ENCODE results near the gene FIBCD1. TPM values are rescaled to one million over a fixed set of nuclear protein-coding genes. Genes with fewer than 3 reads are reported as not detected.

The FIBCD1 gene
- total RNA-seq, 1 donor from 2014 or later = 0.66 TPM

- H3K9ac ChIP-seq (ENCODE audit: low read length) = peak overlapping the region; percentile 46
- DNase-seq (ENCODE audit: low read depth) = no peak
- no peak for TF ChIP-seq EZH2 (IDR thresholded peaks at IDR 0.05; ENCODE audit: insufficient read depth, low read length)
- TF ChIP-seq, protein P1, sequence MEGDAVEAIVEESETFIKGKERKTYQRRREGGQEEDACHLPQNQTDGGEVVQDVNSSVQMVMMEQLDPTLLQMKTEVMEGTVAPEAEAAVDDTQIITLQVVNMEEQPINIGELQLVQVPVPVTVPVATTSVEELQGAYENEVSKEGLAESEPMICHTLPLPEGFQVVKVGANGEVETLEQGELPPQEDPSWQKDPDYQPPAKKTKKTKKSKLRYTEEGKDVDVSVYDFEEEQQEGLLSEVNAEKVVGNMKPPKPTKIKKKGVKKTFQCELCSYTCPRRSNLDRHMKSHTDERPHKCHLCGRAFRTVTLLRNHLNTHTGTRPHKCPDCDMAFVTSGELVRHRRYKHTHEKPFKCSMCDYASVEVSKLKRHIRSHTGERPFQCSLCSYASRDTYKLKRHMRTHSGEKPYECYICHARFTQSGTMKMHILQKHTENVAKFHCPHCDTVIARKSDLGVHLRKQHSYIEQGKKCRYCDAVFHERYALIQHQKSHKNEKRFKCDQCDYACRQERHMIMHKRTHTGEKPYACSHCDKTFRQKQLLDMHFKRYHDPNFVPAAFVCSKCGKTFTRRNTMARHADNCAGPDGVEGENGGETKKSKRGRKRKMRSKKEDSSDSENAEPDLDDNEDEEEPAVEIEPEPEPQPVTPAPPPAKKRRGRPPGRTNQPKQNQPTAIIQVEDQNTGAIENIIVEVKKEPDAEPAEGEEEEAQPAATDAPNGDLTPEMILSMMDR (IDR thresholded peaks at IDR 0.05; ENCODE audit: insufficient read depth, low read depth, low read length) = no peak
- H3K4me3 Mint-ChIP-seq (ENCODE audit: unreplicated experiment) = no peak overlapping the region
- H3K9me3 Mint-ChIP-seq (ENCODE audit: unreplicated experiment) = peaks cover 15% of the 10 kb centered on the region
- H3K36me3 Mint-ChIP-seq (ENCODE audit: low read depth, unreplicated experiment) = peaks cover 2% of the 10 kb centered on the region
- H2AFZ ChIP-seq (ENCODE audit: low read depth, low read length) = no peak overlapping the region
- H3K79me2 ChIP-seq (ENCODE audit: insufficient read depth, low read length) = no peaks in the 10 kb centered on the region
- H3K4me3 ChIP-seq (ENCODE audit: insufficient read depth, low read depth, low read length) = no peak overlapping the region
- H3K9me3 ChIP-seq (ENCODE audit: insufficient read depth, low read depth, low read length) = peaks cover 8% of the 10 kb centered on the region
- no peaks in the 10 kb centered on the region for H3K27me3 ChIP-seq (ENCODE audit: insufficient read depth, low read length)
- peak overlapping the region; percentile 85 for H3K27ac Mint-ChIP-seq (ENCODE audit: unreplicated experiment)
- peak overlapping the region; percentile 73 for H3K4me2 ChIP-seq (ENCODE audit: low read length)
- H4K20me1 ChIP-seq (ENCODE audit: insufficient read depth, low read length) = no peaks in the 10 kb centered on the region
- H3K27me3 Mint-ChIP-seq (ENCODE audit: low read depth, unreplicated experiment) = peaks cover 8% of the 10 kb centered on the region
- peaks cover 6% of the 10 kb centered on the region for H3K4me1 Mint-ChIP-seq (ENCODE audit: low read depth, unreplicated experiment)
- H3K36me3 ChIP-seq (ENCODE audit: insufficient read depth, low read length) = no peaks in the 10 kb centered on the region
- H3K4me1 ChIP-seq (ENCODE audit: insufficient read depth, low read length) = peaks cover 18% of the 10 kb centered on the region
- H3K27ac ChIP-seq (ENCODE audit: low read depth, low read length) = no peak overlapping the region
- FAIRE-seq = no peak
Observed at GRCh38 chr9:130961511-130962300, 22.7 kb upstream of the FIBCD1 start.

GRCh38 chr9:130960522-130961378 is 21.7 kb upstream of the FIBCD1 start:
- Histone ChIP-seq H3K9ac (ENCODE audit: low read length) (no peak overlapping the region), H4K20me1 (ENCODE audit: insufficient read depth, low read length) (no peaks in the 10 kb centered on the region), H3K79me2 (ENCODE audit: insufficient read depth, low read length) (no peaks in the 10 kb centered on the region), H2AFZ (ENCODE audit: low read depth, low read length) (no peak overlapping the region), H3K27me3 (ENCODE audit: insufficient read depth, low read length) (peaks cover 3% of the 10 kb centered on the region), H3K9me3 (ENCODE audit: insufficient read depth, low read depth, low read length) (peaks cover 8% of the 10 kb centered on the region), H3K4me1 (ENCODE audit: insufficient read depth, low read length) (peaks cover 18% of the 10 kb centered on the region), H3K27ac (ENCODE audit: low read depth, low read length) (no peak overlapping the region), H3K4me2 (ENCODE audit: low read length) (no peak overlapping the region), H3K36me3 (ENCODE audit: insufficient read depth, low read length) (no peaks in the 10 kb centered on the region), H3K4me3 (ENCODE audit: insufficient read depth, low read depth, low read length) (no peak overlapping the region)
- H3K4me1 Mint-ChIP-seq (ENCODE audit: low read depth, unreplicated experiment) = peaks cover 6% of the 10 kb centered on the region
- H3K36me3 Mint-ChIP-seq (ENCODE audit: low read depth, unreplicated experiment) = peaks cover 2% of the 10 kb centered on the region
- H3K27ac Mint-ChIP-seq (ENCODE audit: unreplicated experiment) = no peak overlapping the region
- DNase-seq (ENCODE audit: low read depth) (no peak), FAIRE-seq (no peak)
- no peak overlapping the region for H3K4me3 Mint-ChIP-seq (ENCODE audit: unreplicated experiment)
- peaks cover 12% of the 10 kb centered on the region for H3K27me3 Mint-ChIP-seq (ENCODE audit: low read depth, unreplicated experiment)
- H3K9me3 Mint-ChIP-seq (ENCODE audit: unreplicated experiment) = peaks cover 15% of the 10 kb centered on the region
- TF ChIP-seq, protein P1 (IDR thresholded peaks at IDR 0.05; ENCODE audit: insufficient read depth, low read depth, low read length) = no peak
- TF ChIP-seq EZH2 (IDR thresholded peaks at IDR 0.05; ENCODE audit: insufficient read depth, low read length) = no peak

All from astrocyte (in vitro differentiated cells and primary cell).